ENCODE data around the gene PLPP1.

The PLPP1 gene

DNA sequence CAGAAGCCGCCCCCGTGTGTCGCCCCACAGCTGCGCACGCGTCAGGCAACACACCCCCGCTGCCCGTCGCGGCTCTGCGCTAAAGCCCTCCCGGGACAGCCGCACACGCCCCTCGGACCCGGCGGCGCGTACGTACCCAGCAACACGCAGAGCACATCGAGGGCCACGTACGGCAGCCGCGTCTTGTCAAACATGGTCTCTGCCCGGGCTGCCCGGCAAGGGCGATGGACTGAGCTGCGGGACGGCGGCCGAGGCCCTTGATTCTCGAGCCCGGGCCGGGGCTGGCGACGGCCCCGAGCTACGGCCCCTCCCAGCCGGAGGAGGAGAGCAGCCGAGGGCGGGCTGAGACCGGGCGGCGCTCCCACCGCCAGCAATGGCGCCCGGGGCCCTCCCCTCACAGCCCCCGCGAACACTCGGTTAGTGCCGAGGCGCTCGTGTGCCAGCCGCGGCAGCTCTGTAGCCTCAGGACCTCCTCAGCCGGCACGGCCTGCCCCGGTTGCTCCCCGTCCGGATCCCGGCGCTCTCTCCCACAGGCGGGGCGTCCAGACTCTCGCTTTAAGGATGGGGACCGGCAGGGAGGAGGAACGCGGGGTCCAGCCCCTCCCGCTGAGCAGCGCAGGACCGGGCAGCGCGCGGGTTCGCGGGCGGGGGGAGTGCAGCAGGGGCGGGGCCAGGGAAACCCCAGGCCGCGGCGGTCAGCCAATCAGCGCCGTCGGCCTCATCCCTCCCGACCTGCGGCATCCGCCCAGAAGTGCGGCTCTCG is at the start of gene PLPP1:
TSS of gene PLPP1 (minus strand) at position 529 of the 763 bp plus-strand sequence. CDS start at position 194, 335 bp downstream.
- ChIA-PET CTCF (interaction anchor here (0.7 to 2.0 kb wide), 4 partner anchors 46 to 157 kb away, joined by 3 to 4 read pairs (median 3); no protein-coding TSS in a partner anchor), POLR2A (interaction anchor here (0.6 to 1.2 kb wide), 5 partner anchors 19 to 1012 kb away, joined by 3 read pairs; no protein-coding TSS in a partner anchor)

DNA sequence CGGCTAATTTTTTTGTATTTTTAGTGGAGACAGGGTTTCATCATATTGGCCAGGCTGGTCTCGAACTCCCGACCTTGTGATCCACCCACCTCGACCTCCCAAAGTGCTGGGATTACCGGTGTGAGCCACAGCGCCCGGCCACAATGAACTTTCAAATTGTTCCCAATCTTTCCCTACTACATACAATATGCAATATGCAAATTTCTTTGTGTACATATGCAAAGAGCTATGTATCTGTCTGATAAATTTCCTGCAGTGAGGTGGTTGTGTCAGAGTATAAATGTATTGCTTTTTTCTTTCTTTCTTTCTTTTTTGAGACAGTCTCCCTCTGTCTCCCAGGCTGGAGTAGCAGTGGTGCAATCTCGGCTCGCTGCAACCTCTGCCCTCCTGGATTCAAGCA is 48.8 kb upstream of the PLPP1 start:
- ChIA-PET POLR2A (no interaction called here), CTCF (no interaction called here)
- TF ChIP-seq, protein P1, sequence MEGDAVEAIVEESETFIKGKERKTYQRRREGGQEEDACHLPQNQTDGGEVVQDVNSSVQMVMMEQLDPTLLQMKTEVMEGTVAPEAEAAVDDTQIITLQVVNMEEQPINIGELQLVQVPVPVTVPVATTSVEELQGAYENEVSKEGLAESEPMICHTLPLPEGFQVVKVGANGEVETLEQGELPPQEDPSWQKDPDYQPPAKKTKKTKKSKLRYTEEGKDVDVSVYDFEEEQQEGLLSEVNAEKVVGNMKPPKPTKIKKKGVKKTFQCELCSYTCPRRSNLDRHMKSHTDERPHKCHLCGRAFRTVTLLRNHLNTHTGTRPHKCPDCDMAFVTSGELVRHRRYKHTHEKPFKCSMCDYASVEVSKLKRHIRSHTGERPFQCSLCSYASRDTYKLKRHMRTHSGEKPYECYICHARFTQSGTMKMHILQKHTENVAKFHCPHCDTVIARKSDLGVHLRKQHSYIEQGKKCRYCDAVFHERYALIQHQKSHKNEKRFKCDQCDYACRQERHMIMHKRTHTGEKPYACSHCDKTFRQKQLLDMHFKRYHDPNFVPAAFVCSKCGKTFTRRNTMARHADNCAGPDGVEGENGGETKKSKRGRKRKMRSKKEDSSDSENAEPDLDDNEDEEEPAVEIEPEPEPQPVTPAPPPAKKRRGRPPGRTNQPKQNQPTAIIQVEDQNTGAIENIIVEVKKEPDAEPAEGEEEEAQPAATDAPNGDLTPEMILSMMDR (IDR thresholded peaks at IDR 0.05; ENCODE audit: insufficient read depth, low read length, missing control alignments): no peak
- no peak for DNase-seq (ENCODE audit: low read depth, low spot score)
- no peak overlapping the region for H3K4me3 ChIP-seq (ENCODE audit: low read depth, low read length)

More for the DNA sequence above, at the start of gene PLPP1:
- TF ChIP-seq, protein P1 (IDR thresholded peaks at IDR 0.05; ENCODE audit: insufficient read depth, low read length, missing control alignments): no peak
- H3K4me3 ChIP-seq (ENCODE audit: low read depth, low read length): peak within 1 kb of the TSS; percentile 85
- no peak for DNase-seq (ENCODE audit: low read depth, low spot score)

DNA sequence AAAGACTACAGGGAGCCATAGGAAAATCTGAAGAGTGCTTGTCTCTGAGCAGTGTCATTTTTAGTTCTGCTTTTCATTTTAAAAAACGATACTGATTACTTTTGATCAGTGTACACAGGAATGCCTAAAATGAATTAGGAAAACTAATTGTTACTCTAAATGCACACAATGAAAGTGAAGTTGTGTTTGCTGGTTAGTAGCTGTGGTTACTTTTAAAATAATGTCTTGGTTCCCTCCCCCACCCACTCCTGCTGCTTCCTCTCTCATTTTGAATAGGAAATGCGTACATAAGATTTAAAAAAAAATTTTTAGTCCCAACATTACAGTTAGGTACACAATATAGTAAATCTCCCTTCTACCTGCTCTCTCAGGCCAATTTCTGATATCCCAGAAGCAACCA is 47.5 kb upstream of the PLPP1 start:
- TF ChIP-seq, protein P1 (IDR thresholded peaks at IDR 0.05; ENCODE audit: insufficient read depth, low read length, missing control alignments): no peak
- H3K4me3 ChIP-seq (ENCODE audit: low read depth, low read length): no peak overlapping the region
- DNase-seq (ENCODE audit: low read depth, low spot score): no peak
- ChIA-PET POLR2A (no interaction called here), CTCF (no interaction called here)

DNA sequence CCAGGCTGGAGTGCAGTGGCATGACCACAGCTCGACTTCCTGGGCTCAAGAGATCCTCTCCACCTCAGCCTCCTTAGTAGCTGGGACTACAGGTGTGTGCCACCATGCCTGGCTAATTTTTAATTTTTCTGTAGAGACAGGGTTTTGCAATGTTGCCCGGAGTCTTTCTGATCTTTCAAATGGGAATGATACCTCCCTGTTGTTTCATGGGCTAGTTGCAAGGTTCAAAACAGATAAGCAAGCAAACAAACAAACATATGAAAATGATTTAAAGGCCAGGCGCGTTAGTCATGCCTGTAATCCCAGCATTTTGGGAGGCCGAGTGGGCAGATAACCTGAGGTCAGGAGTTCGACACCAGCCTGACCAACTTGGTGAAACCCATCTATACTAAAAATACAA is 45.3 kb upstream of the PLPP1 start:
- ChIA-PET CTCF (interaction anchor here (1.6 kb wide), 1 partner anchor 45 kb away, joined by 3 read pairs; no protein-coding TSS in a partner anchor), POLR2A (no interaction called here)
- no peak for DNase-seq (ENCODE audit: low read depth, low spot score)

DNA sequence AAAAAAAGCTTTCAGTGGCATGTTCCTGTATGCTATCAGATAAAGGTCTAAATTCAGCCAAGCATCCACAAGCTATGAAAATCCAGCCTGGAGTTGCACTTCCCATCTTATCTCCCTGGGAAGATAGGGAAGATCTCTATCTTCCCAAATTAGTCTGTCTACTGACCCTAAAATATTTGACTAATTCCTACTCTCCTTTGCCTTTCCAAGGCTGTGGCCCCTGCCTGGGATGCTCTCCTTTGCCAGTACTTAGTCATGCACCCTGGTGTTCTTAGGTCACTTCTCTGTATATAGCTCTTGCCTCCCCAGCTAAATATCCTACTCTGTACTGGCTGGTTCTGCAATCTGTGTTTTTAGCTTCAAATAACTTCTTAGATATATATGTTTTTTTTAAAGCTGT is 44.0 kb upstream of the PLPP1 start:
- ChIA-PET POLR2A (no interaction called here), CTCF (interaction anchor here (1.4 kb wide), 1 partner anchor 18 kb away, joined by 3 read pairs; no protein-coding TSS in a partner anchor)
- TF ChIP-seq, protein P1 (IDR thresholded peaks at IDR 0.05; ENCODE audit: insufficient read depth, low read length, missing control alignments): no peak
- no peak overlapping the region for H3K4me3 ChIP-seq (ENCODE audit: low read depth, low read length)
- DNase-seq (ENCODE audit: low read depth, low spot score): no peak

More for the DNA sequence above, 45.3 kb upstream of the PLPP1 start:
- TF ChIP-seq, protein P1 (IDR thresholded peaks at IDR 0.05; ENCODE audit: insufficient read depth, low read length, missing control alignments): no peak
- H3K4me3 ChIP-seq (ENCODE audit: low read depth, low read length): no peak overlapping the region

DNA sequence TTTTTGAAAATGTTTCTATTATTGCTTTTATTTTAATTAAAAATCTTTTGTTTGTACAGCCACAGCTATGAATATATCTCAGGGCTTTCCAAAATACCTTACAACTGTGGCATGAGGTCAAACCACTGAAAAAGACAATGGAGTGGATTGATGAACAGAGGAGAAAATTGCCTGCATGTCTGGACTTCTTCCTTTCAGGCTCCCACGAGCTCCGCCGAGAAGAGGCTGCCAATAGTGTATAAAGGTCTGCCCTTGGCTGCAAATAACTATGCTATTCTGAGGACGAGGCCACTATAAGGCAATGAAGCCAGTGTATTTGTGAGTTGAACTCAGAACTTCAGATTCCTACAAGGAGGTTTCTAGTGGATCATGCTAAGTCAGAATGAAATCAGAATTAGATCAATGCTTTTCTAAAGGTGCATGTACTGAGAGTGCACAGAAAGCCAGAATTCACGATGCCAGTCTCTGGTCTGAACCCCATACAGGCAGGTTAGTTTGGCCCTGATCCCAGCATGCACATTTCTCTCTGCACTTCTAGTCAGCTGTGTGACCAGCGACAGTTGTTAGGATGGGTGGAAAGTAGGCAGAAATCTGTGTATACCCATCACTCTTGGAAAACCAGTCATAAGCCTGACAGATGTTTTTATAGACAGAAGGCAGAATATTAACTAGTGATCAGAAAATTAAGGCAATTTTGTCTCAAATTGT is 42.7 kb upstream of the PLPP1 start:
- no peak overlapping the region for H3K4me3 ChIP-seq (ENCODE audit: low read depth, low read length)
- no peak for DNase-seq (ENCODE audit: low read depth, low spot score)
- ChIA-PET CTCF (no interaction called here), POLR2A (no interaction called here)
- TF ChIP-seq, protein P1 (IDR thresholded peaks at IDR 0.05; ENCODE audit: insufficient read depth, low read length, missing control alignments): no peak
